Stimulated activated naive CD4-positive, alpha-beta T cell (primary cell): ENCODE results near the gene ZDHHC22.

Source experiments
- DNase-seq, 6 experiments: peaks; one replicate each; lab custom pipeline; 2025; lab: John Stamatoyannopoulos, UW

The ZDHHC22 gene

GRCh38 chr14:77157740-77158139, 16.1 kb upstream of the ZDHHC22 start:
- no peak for DNase-seq

GRCh38 chr14:77155083-77155482, 13.5 kb upstream of the ZDHHC22 start:
- DNase-seq = no peak

DNA sequence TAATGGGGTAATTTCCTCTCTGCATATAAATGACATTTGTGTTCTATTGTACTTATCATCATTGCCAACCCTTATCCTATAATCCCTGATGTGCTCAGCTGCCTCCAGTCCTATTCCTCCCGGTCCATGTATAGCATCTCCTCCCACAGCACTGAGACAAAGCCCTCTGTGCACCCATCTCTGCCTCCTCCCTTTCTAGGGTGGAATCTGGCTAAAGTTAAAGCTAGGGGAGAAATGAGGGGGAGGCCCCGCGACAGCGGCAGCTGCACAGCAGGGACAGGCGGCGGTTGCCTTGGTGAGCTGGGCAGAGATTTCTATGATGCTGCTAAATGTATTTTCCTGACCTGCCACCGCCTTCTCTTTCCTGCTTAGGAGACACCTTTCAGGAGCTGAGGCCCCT, 12.8 kb upstream of the ZDHHC22 start:
- DNase-seq = no peak

GRCh38 chr14:77153802-77154201, 12.2 kb upstream of the ZDHHC22 start:
- no peak for DNase-seq

DNA sequence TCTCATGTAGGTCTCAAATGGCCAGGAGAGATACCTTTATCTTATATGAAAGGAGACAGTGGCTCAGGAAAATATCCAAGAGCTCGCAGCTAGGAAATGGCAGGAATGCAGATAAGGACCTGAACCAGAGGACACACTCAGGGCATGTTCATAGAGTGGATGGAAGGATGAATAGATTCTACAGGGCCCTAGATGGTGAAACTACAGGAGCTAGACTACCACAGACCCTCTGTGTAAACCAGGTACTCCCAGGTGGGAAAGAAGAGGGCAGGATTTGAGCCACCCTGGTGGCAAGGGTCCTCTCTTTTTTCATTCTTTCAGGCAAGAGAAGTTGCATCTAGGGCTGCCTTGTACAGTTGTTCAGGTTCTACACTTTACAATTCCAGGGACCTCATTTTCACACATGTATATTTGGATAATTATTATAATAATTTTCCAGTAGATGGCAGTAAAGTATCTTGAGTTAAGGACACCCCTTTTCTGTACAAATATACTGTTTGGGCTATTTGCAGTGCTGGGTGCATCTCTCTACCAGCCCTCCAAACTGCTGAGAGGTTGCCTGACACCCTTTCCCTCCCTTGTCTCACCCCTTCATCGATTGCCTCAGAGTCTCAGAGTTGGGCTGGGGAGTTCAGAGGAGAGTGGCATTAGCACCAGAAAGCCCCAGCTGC, 10.5 kb upstream of the ZDHHC22 start:
- no peak for DNase-seq

DNA sequence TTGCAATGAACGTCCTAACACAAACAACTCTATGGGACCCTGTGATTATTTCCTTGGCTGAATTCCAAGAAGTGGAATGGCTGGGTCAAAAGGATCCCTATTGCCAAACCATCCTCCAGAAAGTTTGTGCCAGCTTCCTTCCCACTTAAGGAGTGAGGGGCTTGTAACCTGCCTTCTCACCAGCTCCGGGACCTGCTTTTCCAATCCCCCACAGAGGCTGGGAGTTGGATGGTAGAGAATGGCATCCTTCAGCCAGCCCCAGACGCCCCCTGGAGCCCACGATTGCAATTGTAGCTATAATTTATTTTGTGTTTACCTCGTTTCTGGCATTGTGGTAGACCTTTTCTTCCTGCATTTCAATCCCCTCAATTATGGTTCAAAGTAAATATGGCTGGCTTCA, 9.7 kb upstream of the ZDHHC22 start:
- no peak for DNase-seq

- DNase-seq = no peak
Measured at GRCh38 chr14:77148510-77149231, 7.1 kb upstream of the ZDHHC22 start.

DNA sequence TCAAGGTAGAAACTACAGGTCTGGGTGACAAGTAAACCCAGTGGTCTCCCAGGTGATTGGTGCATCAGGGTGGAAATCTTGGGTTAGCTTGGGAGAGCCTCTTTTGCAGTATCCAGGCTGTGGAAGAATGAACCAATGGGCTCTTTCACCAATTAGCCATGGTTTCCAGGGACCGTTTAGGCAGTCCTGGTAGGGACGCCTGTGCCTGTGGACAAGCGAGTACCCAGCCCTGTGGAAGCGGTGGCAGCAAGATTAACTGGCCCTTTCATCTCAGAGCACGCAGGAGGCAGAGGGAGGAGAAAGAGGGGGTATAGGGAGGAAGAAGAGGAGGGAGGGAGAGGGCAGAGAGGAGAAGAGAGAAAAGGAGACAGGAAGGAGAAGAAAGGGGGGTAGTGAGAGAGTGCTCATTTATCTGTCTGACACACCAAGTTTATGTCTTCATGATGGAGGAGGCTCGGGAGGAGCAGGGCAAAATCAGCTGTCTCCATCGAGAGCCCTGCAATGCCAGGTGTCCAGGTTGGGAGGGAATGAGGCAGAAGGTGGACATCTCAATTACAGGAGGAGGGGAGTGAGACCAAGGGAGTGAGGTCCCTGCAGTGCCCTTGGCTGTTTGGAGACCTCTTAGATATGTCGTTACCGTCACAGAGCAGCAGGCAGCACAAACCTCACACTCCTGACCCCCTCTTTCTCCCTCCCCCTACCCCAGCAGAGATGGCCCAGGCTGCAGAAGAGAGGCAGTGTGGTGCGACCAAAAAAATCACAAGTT, 4.6 kb upstream of the ZDHHC22 start:
- no peak for DNase-seq

DNA sequence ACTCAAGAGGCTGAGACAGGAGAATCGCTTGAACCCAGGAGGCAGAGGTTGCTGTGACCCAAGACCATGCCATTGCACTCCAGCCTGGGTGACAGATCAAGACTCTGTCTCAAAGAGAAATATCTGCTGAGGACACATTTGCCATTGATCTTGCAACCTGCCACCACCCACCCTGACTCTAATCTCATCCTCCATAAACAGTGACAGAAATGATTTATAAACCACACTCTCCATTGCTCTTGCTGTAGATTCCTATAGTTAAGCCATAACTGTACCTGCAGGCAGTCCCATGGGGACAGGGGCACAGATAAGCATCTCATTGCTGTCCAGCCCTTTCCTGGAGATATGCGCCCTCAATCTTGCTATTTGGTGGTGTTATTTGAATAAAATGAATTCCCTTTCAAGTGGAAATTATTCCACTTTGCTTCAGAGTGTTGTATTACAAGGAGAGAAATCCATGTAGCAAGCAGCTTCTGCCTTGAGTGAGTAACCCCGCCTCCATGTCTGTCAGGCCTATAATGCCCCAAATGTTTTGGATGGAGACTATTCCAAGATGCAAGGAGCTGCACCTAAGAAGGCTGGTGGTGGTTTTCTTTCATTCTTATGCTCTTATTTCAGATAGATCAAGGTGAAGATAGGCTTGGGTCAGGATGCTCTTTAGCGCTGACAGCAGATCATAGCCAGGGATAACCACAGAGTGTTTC, 3.0 kb upstream of the ZDHHC22 start:
- no peak for DNase-seq

DNA sequence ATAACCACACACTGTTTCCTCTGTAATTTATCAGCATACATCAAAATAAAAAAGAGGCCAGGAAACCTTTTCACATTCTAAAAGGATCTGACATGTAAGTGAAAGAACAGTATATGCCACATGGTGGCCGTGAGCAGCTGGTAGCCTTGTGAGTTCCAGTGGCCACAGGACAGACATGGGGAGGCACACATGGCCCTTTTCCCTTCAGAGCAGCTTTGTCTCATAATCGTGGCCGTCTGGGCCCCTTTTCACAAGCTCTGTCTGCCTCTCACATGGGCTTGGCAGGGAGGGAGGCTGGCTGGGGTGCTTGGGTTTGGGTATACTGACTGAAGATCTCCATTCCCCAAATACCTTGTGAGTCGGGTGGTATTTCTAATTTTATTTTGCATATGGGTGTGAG, 1.5 kb upstream of the ZDHHC22 start:
- DNase-seq = no peak

DNA sequence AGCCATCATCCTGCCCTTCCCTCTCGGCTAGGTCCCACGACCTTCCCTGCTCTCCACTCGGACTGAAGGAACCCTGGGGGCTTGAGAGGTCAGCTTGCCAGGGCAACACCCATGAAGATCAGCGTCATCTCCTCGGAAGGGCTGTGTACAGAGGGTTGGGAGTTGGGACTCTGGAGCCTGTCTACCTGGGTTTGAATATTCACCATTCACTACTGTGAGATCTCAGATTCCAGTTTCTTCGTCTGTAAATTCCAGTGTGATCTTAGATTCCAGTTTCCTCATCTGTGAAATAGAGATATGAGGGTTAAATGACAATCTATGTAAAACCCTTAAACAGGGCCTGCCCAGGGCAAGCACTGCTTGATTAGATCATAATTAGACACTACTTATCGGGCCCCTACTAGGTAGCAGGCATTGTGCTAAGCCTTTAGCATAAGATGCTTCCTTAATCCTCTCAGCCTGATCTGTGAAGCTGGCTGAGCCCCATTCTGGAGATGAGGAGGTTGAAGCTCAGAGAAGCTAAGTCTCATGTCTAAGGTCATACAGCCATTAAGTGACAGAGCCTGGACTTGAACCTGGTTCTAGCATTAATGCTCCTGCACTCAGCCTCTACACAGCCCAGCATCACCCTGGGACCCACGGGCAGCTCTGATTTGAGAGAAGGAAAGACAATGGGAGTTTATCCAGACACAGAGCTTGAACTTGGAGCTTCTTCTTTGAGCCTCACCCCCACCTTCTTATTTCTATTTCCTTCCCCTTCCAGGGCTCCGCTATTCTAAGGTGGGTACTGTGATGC, 612 bp upstream of the ZDHHC22 start:
- DNase-seq = no peak

GRCh38 chr14:77140359-77141213, 1.0 kb downstream of the ZDHHC22 start:
- DNase-seq = no peak

DNA sequence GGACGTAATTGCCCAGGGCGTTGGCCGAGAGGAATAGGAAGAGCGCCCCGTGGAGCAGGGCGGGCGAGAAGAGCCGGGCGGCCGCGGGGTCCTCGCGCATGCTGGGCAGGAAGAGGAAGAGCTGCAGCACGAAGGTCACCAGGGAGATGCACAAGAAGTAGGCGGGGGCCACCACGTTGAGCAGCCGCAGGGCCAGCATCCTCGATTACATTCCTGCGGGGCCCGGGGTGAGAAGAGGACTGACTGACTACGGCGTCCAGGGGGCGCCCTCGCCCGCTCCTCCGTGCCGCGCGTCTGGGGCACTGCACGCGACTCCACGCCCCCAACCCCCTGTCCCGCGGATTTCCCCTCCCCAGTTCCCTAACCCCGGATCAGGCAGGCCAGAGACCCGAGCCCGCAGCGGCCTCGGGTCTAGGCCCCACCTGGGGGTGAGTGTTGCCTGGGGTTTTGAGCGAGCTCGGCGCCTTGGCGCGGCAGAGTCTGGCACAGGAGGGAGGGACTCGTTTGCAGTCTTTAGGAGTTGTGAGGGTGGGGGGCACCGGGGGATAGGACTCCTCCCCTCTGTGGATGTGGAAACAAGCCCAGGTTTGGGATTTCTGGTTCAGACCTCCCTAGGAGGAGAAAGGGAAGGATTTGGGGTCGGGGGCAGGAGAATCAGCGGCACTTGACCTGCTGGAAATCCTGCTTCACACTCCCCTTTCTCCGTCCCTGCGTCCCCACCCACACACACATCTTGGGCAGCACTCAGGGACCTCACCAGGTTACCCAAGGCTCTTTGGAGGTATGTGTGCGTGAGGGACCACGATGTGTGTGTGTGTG, 1.8 kb downstream of the ZDHHC22 start:
- peak in 1 of 6 experiments; percentile 5 for DNase-seq

- DNase-seq = no peak
Measured at GRCh38 chr14:77139022-77139421, 2.6 kb downstream of the ZDHHC22 start.

DNA sequence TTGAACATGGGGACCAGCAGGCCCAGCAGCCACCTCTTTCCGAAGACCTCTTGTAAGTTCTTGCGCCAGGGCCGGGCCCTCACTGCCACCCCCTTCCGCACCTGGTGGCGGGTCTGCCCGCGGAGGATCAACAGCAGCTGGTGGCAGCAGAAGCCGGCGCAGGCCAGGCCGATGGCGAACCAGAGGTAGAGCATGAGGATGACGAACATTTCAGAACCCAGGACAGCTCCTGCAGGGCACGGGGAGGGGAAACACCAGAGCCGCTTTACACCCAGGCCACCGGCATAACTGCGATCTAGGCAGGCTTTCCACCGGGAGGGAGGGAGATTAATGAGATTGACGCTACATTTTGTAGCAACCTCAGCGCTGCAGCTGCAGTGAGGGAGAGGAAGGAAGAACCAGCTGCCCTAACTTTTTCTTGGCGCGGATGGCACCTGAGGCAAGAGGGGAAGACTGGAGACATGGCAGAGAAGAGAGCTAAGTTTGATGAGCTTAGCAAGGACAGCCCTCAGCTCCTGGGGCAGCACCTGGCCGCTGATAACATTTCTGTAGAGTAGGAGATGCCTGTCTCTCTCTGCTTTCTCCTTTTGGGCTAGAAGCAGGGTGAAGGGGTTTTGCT, 7.8 kb downstream of the ZDHHC22 start:
- DNase-seq = peak; percentile 5 to 42 (median 27)

DNA sequence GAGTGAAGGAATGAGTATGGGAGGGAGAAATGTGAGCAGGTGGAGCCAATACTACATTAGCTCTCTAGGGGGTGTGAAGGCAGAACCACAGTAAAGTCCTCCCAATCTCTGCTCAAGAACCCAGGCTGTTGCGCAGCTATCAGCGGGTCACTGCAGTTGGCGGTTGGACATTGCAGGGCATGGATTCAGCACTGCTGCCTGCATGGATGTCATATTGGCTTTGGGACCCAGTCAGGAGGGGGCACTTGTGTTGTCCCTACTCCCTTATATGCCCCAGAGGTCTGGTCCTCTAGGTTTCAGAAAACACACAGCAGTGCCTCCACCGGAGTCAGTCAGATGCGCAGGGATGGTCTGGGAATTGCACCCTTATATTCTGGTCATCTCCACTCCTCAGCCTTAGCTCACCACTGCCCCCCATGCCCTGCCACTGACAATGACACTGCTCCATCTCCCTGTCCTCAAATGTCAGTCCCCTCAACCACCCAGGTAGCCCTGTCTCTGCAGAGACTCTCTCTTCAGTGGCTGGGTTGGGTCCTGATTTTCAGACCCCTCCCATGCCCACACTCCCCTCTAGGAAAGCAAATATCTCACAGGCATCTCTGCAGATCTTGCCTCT, 9.6 kb downstream of the ZDHHC22 start:
- no peak for DNase-seq

- DNase-seq = no peak
Measured at GRCh38 chr14:77131206-77131605, 10.4 kb downstream of the ZDHHC22 start.

DNA sequence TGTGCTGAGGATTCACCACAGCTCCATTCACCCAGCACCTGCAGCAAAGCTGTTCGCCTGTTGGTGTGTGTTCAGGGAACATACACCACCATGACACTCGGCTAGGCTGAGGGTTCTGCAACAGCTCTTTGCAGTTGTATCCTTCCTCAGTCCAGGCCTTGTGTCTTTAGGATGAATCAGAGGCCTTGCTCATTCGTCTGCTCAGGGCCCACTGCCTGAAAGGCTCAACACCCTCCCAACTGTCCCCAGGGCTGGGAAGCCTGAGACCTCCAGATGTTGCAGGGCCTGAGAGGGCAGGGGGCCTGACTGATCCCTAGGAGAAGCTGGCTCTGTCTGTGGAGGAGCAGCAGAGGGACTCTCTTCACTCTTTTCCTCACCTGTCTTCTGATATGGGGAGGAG, 11.2 kb downstream of the ZDHHC22 start:
- DNase-seq = no peak

GRCh38 chr14:77128414-77128891, 13.1 kb downstream of the ZDHHC22 start:
- DNase-seq = no peak
